Loucy (cell line): ENCODE data around the gene RGPD8.

Experiments used
- H2AFZ ChIP-seq: fragments of 200-600 bp; sonication (generic); 2 replicates; pipeline ENCODE4 v1.6.0; 2016; ENCODE audit warnings: antibody characterized with exemption, mild to moderate bottlenecking, low read length, moderate library complexity
- H3F3A ChIP-seq: fragments of 200-600 bp; 2 replicates; pipeline ENCODE4 v1.6.0; 2016; ENCODE audit warnings: antibody characterized with exemption, low read depth, mild to moderate bottlenecking
- H3K27me3 ChIP-seq: fragments of 200-600 bp; sonication (generic); 2 replicates; pipeline ENCODE4 v1.6.1; 2014; ENCODE audit warnings: low read length, mild to moderate bottlenecking; ENCODE audit not compliant: insufficient read depth, poor library complexity, severe bottlenecking
- H3K36me3 ChIP-seq: fragments of 200-600 bp; sonication (generic); 2 replicates; pipeline ENCODE4 v1.6.1; 2016; ENCODE audit warnings: low read length; ENCODE audit not compliant: insufficient read depth
- H3K4me1 ChIP-seq: fragments of 200-600 bp; sonication (generic); 2 replicates; pipeline ENCODE4 v1.5.1; 2014; ENCODE audit warnings: low read length, mild to moderate bottlenecking; ENCODE audit not compliant: insufficient read depth, poor library complexity, severe bottlenecking
- H3K4me2 ChIP-seq: fragments of 200-600 bp; sonication (generic); 2 replicates; pipeline ENCODE4 v1.6.0; 2014; ENCODE audit warnings: antibody characterized with exemption, low read length, low read depth, mild to moderate bottlenecking; ENCODE audit not compliant: poor library complexity, severe bottlenecking
- H3K4me3 ChIP-seq: fragments of 200-600 bp; sonication (generic); 2 replicates; pipeline ENCODE4 v1.5.1; 2014; ENCODE audit warnings: low read length, mild to moderate bottlenecking, mixed read lengths; ENCODE audit not compliant: poor library complexity, severe bottlenecking
- H3K79me2 ChIP-seq: fragments of 200-600 bp; sonication (generic); 2 replicates; pipeline ENCODE4 v1.6.1; 2014; ENCODE audit warnings: low read length; ENCODE audit not compliant: insufficient read depth
- H3K9ac ChIP-seq: fragments of 200-600 bp; sonication (generic); 2 replicates; pipeline ENCODE4 v1.6.0; 2014; ENCODE audit warnings: mild to moderate bottlenecking, low read depth, low read length, moderate library complexity; ENCODE audit not compliant: poor library complexity, severe bottlenecking
- H3K9me2 ChIP-seq: fragments of 200-600 bp; sonication (generic); replicated peaks from 2 replicates; pipeline ENCODE4 v1.6.1; 2016; ENCODE audit warnings: low read depth, low read length, mixed read lengths
- H3K9me3 ChIP-seq: fragments of 200-600 bp; sonication (generic); 2 replicates; pipeline ENCODE4 v1.6.1; 2014; ENCODE audit warnings: mild to moderate bottlenecking, antibody characterized with exemption, low read length, low read depth; ENCODE audit not compliant: insufficient read depth
- H4K20me1 ChIP-seq: fragments of 200-600 bp; sonication (generic); 2 replicates; pipeline ENCODE4 v1.6.0; 2014; ENCODE audit warnings: antibody characterized with exemption, low read length, mild to moderate bottlenecking; ENCODE audit not compliant: insufficient read depth, poor library complexity, severe bottlenecking
- CTCF ChIP-seq: fragments of 200-600 bp; sonication (generic); conservative IDR thresholded peaks from 2 replicates; pipeline ENCODE4 v1.5.1; 2014; ENCODE audit warnings: mild to moderate bottlenecking, antibody characterized with exemption, low read length
- EZH2phosphoT487 ChIP-seq: fragments of 200-600 bp; IDR thresholded peaks from 2 replicates; pipeline ENCODE4 v1.6.1; 2018; ENCODE audit warnings: antibody characterized with exemption, mild to moderate bottlenecking, moderate library complexity, borderline replicate concordance

RGPD8 gene

GRCh38 chr2:112332123-112332696 lies 101.2 kb downstream of the RGPD8 start:
- TF ChIP-seq CTCF = no peak
- TF ChIP-seq EZH2phosphoT487 = no peak
- Histone ChIP-seq H3K36me3 (peaks cover 3% of the 10 kb centered on the region; the same call in 1 of the 2 replicates), H4K20me1 (no peaks in the 10 kb centered on the region), H3K4me1 (no peaks in the 10 kb centered on the region), H3K4me2 (no peak overlapping the region), H3K9me2 (no peaks in the 10 kb centered on the region), H3K4me3 (no peak overlapping the region), H3K79me2 (no peaks in the 10 kb centered on the region), H3K9ac (no peak overlapping the region), H3K9me3 (no peaks in the 10 kb centered on the region), H3K27me3 (no peaks in the 10 kb centered on the region), H2AFZ (no peak overlapping the region), H3F3A (no peaks in the 10 kb centered on the region)

GRCh38 chr2:112322919-112323318 lies 110.5 kb downstream of the RGPD8 start:
- no peak overlapping the region for H3K9ac ChIP-seq
- H3K4me3 ChIP-seq = no peak overlapping the region
- no peaks in the 10 kb centered on the region for H3K4me1 ChIP-seq
- no peak overlapping the region for H2AFZ ChIP-seq
- no peaks in the 10 kb centered on the region for H3F3A ChIP-seq
- H3K79me2 ChIP-seq = no peaks in the 10 kb centered on the region
- no peaks in the 10 kb centered on the region for H4K20me1 ChIP-seq
- H3K27me3 ChIP-seq = no peaks in the 10 kb centered on the region
- no peaks in the 10 kb centered on the region for H3K9me2 ChIP-seq
- no peaks in the 10 kb centered on the region for H3K36me3 ChIP-seq
- no peaks in the 10 kb centered on the region for H3K9me3 ChIP-seq
- H3K4me2 ChIP-seq = no peak overlapping the region
- TF ChIP-seq CTCF = no peak
- no peak for TF ChIP-seq EZH2phosphoT487

DNA sequence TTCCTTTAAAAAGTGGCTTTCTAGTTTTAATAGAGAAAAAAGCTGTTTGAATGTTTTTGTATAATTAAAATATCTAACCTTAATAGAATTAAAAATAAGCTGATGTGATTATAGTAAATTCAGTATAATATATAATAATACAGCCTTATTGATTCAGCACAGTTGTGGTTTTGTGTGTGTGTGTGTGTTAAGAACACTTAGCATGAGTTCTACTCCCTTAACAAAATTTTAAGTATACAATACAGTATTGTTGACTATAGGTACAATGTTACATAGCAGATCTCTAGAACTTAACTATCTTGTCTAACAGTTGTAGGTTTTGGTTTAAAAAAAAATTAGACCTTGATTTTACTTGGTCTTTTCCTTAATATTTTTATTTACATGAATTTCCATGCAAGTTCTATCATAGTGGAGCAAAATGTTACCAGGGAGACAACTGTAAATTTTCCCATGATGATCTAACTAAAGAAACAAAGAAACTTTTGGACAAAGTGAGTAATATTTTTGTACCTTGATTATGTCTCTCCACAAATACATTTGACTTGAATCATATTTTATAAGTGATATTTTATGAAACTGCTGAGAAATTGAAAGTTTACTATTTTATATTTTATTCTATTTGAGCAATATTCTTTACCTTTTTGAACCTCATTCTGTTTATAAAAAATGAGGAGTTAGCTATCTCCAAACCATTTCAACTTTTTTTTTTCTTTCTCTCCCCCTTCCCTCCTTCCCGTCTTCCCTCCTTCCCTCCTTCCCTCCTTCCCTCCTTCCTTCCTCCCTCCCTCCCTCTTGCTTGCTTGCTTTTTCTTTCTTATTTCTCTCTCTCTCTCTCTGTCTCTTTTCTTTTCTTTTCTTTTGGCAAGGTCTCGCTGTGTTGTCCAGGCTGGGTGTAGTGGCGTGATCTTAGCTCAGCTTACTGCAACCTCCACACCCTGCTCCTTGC lies 111.8 kb downstream of the RGPD8 start:
- H3K4me2 ChIP-seq = no peak overlapping the region
- no peaks in the 10 kb centered on the region for H3K27me3 ChIP-seq
- no peaks in the 10 kb centered on the region for H3K4me1 ChIP-seq
- H3K9me2 ChIP-seq = no peaks in the 10 kb centered on the region
- no peak overlapping the region for H3K9ac ChIP-seq
- no peak overlapping the region for H2AFZ ChIP-seq
- no peaks in the 10 kb centered on the region for H3K9me3 ChIP-seq
- TF ChIP-seq EZH2phosphoT487 (no peak), CTCF (no peak)
- no peaks in the 10 kb centered on the region for H3K36me3 ChIP-seq
- H3K79me2 ChIP-seq = no peaks in the 10 kb centered on the region
- no peaks in the 10 kb centered on the region for H4K20me1 ChIP-seq
- H3F3A ChIP-seq = no peaks in the 10 kb centered on the region
- no peak overlapping the region for H3K4me3 ChIP-seq
